Liver (tissue), 10 donors: ENCODE results near the gene ZBTB12. TPM values are rescaled to one million over a fixed set of nuclear protein-coding genes. Genes with fewer than 3 reads are reported as not detected.

Experiments
- DNase-seq: peaks from one replicate; pipeline ENCODE4 v3.0.0-alpha.2; 2017; ENCODE audit warnings: low spot score
- H3K27ac ChIP-seq, 2 donors: one replicate each; pipeline ENCODE4 v1.7.0; 2013; ENCODE audit warnings: inconsistent platforms in 2 of 2, low read length in 2 of 2, control low read depth in 1 of 2, low read depth in 1 of 2, mild to moderate bottlenecking in 1 of 2
- H3K27me3 ChIP-seq, 4 donors: one replicate each; pipeline versions ENCODE4 v1.6.1 to v1.7.0; 2013; ENCODE audit warnings: low read length in 3 of 4, inconsistent platforms in 1 of 4, mild to moderate bottlenecking in 1 of 4, moderate library complexity in 1 of 4; ENCODE audit not compliant: control insufficient read depth in 4 of 4, insufficient read depth in 4 of 4
- H3K36me3 ChIP-seq, 4 donors: one replicate each; pipeline versions ENCODE4 v1.6.1 to v1.7.0; 2013; ENCODE audit warnings: low read length in 3 of 4, mild to moderate bottlenecking in 3 of 4, low read depth in 1 of 4, moderate library complexity in 1 of 4; ENCODE audit not compliant: control insufficient read depth in 4 of 4, insufficient read depth in 3 of 4
- H3K4me1 ChIP-seq, 4 donors: one replicate each; pipeline versions ENCODE4 v1.6.1 to v1.7.0; 2013; ENCODE audit warnings: low read length in 3 of 4, mild to moderate bottlenecking in 3 of 4, moderate library complexity in 1 of 4; ENCODE audit not compliant: control insufficient read depth in 4 of 4, insufficient read depth in 4 of 4
- H3K4me3 ChIP-seq, 3 donors: one replicate each; pipeline versions ENCODE4 v1.6.1 to v1.7.0; 2013; ENCODE audit warnings: low read length in 3 of 3, control low read depth in 1 of 3, low read depth in 1 of 3, mild to moderate bottlenecking in 1 of 3
- H3K9ac ChIP-seq, 2 donors: one replicate each; pipeline ENCODE4 v1.7.0; 2013; ENCODE audit warnings: low read length in 2 of 2, mild to moderate bottlenecking in 2 of 2, moderate library complexity in 2 of 2, control low read depth in 1 of 2, low read depth in 1 of 2
- H3K9me3 ChIP-seq, 4 donors: one replicate each; pipeline versions ENCODE4 v1.6.1 to v1.7.0; 2013; ENCODE audit warnings: low read length in 3 of 4; ENCODE audit not compliant: control insufficient read depth in 4 of 4
- ATF3 ChIP-seq: IDR thresholded peaks from 2 replicates; pipeline ENCODE4 v1.6.1; 2016; ENCODE audit warnings: antibody characterized with exemption
- CTCF ChIP-seq: fragments of 150-350 bp; IDR thresholded peaks from 2 replicates; pipeline ENCODE4 v1.5.1; 2017; ENCODE audit warnings: improper control_type of control experiment, low read depth, low read length; ENCODE audit not compliant: missing input control
- EGR1 ChIP-seq, 2 donors: IDR thresholded peaks; 2 replicates each; pipeline ENCODE4 v1.6.1; 2016 to 2018; ENCODE audit warnings: antibody characterized with exemption in 2 of 2, low read depth in 2 of 2
- FOXA1 ChIP-seq: IDR thresholded peaks from 2 replicates; pipeline ENCODE4 v1.6.1; 2016; ENCODE audit warnings: antibody characterized with exemption
- FOXA2 ChIP-seq: IDR thresholded peaks from 2 replicates; pipeline ENCODE4 v1.6.1; 2016; ENCODE audit warnings: antibody characterized with exemption
- GABPA ChIP-seq, 2 donors: IDR thresholded peaks in 1 of 2; conservative IDR thresholded peaks in 1 of 2; 2 replicates each; pipeline ENCODE4 v1.6.1; 2016; ENCODE audit warnings: antibody characterized with exemption in 2 of 2, mild to moderate bottlenecking in 1 of 2, moderate library complexity in 1 of 2
- HNF4A ChIP-seq, 2 donors: conservative IDR thresholded peaks; 2 replicates each; pipeline ENCODE4 v1.6.1; 2016; ENCODE audit warnings: antibody characterized with exemption in 2 of 2, mild to moderate bottlenecking in 2 of 2
- HNF4G ChIP-seq: IDR thresholded peaks from 2 replicates; pipeline ENCODE4 v1.6.1; 2016; ENCODE audit warnings: antibody characterized with exemption
- JUND ChIP-seq, 2 donors: IDR thresholded peaks; 2 replicates each; pipeline ENCODE4 v1.6.1; 2016; ENCODE audit warnings: antibody characterized with exemption in 2 of 2
- MAX ChIP-seq: IDR thresholded peaks from 2 replicates; pipeline ENCODE4 v1.6.1; 2016; ENCODE audit warnings: antibody characterized with exemption
- NR2F2 ChIP-seq: IDR thresholded peaks from 2 replicates; pipeline ENCODE4 v1.6.1; 2016; ENCODE audit warnings: antibody characterized with exemption
- RAD21 ChIP-seq, 2 donors: IDR thresholded peaks; 2 replicates each; pipeline ENCODE4 v1.6.1; 2016; ENCODE audit warnings: antibody characterized with exemption in 2 of 2, mild to moderate bottlenecking in 2 of 2
- REST ChIP-seq: IDR thresholded peaks from 2 replicates; pipeline ENCODE4 v1.6.1; 2016; ENCODE audit warnings: antibody characterized with exemption, mild to moderate bottlenecking
- RXRA ChIP-seq, 2 donors: IDR thresholded peaks; 2 replicates each; pipeline ENCODE4 v1.6.1; 2017 to 2018; ENCODE audit warnings: antibody characterized with exemption in 2 of 2, mild to moderate bottlenecking in 1 of 2
- SP1 ChIP-seq: IDR thresholded peaks from 2 replicates; pipeline ENCODE4 v1.6.1; 2018; ENCODE audit warnings: antibody characterized with exemption, mild to moderate bottlenecking
- TAF1 ChIP-seq: conservative IDR thresholded peaks from 2 replicates; pipeline ENCODE4 v1.6.1; 2016; ENCODE audit warnings: antibody characterized with exemption, mild to moderate bottlenecking
- YY1 ChIP-seq: IDR thresholded peaks from 2 replicates; pipeline ENCODE4 v1.6.1; 2016; ENCODE audit warnings: antibody characterized with exemption, mild to moderate bottlenecking
- ZBTB33 ChIP-seq: IDR thresholded peaks from 2 replicates; pipeline ENCODE4 v1.6.1; 2016; ENCODE audit warnings: antibody characterized with exemption
- WGBS: extraction: QIAGEN DNeasy Blood & Tissue Kit; methylation state at CpG from one replicate; pipeline ENCODE4 v1.1.7; 2013; 5-methylcytosine and 5-hydroxymethylcytosine counted together
- polyA plus RNA-seq, 2 donors: library from polyadenylated mRNA; stranded (reverse) in 1 of 2; unstranded in 1 of 2; fragments of 200-250 nt in 1 of 2; fragments of >200 nt in 1 of 2; fragmentation: Nextera tagmentation in 1 of 2; extraction: Ambion mirVana in 1 of 2; gene quantifications; one replicate each; pipeline versions ENCODE4 v1.2.1 to v1.2.3, GENCODE V29; 2013 to 2015
- small RNA-seq: library from RNA; depleted of rRNA; stranded (forward); fragments of <200 nt; gene quantifications from one replicate; pipeline ENCODE3, GENCODE V24; 2014
- total RNA-seq, 2 donors: library from RNA; depleted of rRNA; stranded (reverse); fragments of >200 nt; gene quantifications; one replicate each; pipeline ENCODE4 v1.2.3, GENCODE V29; 2014
- donor health status: healthy.
- donor health status: healthy.
- donor health status: healthy.
- donor health status: healthy.
- donor health status: healthy.

ZBTB12 gene
- total and polyA plus RNA-seq, 4 donors: 0.25 to 2.3 (median 0.83) TPM; not detected in 1

GRCh38 chr6:31850765-31851484 is 51.0 kb downstream of the ZBTB12 start:
- Histone ChIP-seq H3K4me3 (no peak overlapping the region), H3K27me3 (no peaks in the 10 kb centered on the region), H3K36me3 (no peaks in the 10 kb centered on the region), H3K9ac (no peak overlapping the region), H3K27ac (no peak overlapping the region), H3K4me1 (peaks cover 3 to 10% (median 7%) of the 10 kb centered on the region in 4 donors), H3K9me3 (no peaks in the 10 kb centered on the region)
- TF ChIP-seq NR2F2 (no peak), REST (no peak), YY1 (no peak), HNF4G (no peak), EGR1 (IDR thresholded peaks at IDR 0.05; ENCODE audit: low read depth in 2 of 2) (no peak), HNF4A (conservative IDR thresholded peaks at IDR 0.05) (no peak), FOXA1 (no peak), CTCF (no peak), MAX (no peak), RXRA (IDR thresholded peaks at IDR 0.05) (no peak), JUND (IDR thresholded peaks at IDR 0.05) (no peak), SP1 (no peak), FOXA2 (no peak), TAF1 (no peak), ZBTB33 (no peak), GABPA (IDR thresholded peaks at IDR 0.05 in 1 of 2, conservative IDR thresholded peaks at IDR 0.05 in 1 of 2) (no peak), RAD21 (IDR thresholded peaks at IDR 0.05) (no peak), ATF3 (no peak)
- whole genome bisulfite sequencing: 96% methylated on average over 2 of the region's 2 CpGs
- DNase-seq: no peak

Small RNA genes lying within 50 kb of the gene (small RNA-seq; reads per million reads assigned to genes)
- gene AL645922.1: not detected

Other genes starting within 250 kb of the ZBTB12 start
Only the 30 nearest of the 37 such genes appear.
- 1 to 10 TPM in 1 of 2 donors, under 1 TPM in 1; 0.59 to 1.1 TPM for gene LY6G5C, start 221.0 kb downstream of the ZBTB12 start, total RNA-seq
- gene LY6G5C, start 221.0 kb downstream of the ZBTB12 start, polyA plus RNA-seq: 1 to 10 TPM; 1.1 to 2.5 TPM
- gene ABHD16A, start 198.8 kb downstream of the ZBTB12 start, total RNA-seq: 10 to 100 TPM; 39.1 to 59.4 TPM
- gene ABHD16A, start 198.8 kb downstream of the ZBTB12 start, polyA plus RNA-seq: 10 to 100 TPM; 26.6 to 30.8 TPM
- gene LY6G6F, start 195.2 kb downstream of the ZBTB12 start, total RNA-seq: 1 to 10 TPM in 1 of 2 donors, under 1 TPM in 1; 0.08 to 3.2 TPM
- not detected for gene LY6G6F, start 195.2 kb downstream of the ZBTB12 start, polyA plus RNA-seq
- not detected for gene LY6G6D, start 186.7 kb downstream of the ZBTB12 start, total RNA-seq
- not detected for gene LY6G6D, start 186.7 kb downstream of the ZBTB12 start, polyA plus RNA-seq
- not detected for gene LY6G6C, start 180.3 kb downstream of the ZBTB12 start, total RNA-seq
- gene LY6G6C, start 180.3 kb downstream of the ZBTB12 start, polyA plus RNA-seq: not detected
- gene MPIG6B, start 178.7 kb downstream of the ZBTB12 start, total RNA-seq: 10 to 100 TPM in 1 of 2 donors, under 1 TPM in 1; 0.08 to 10.7 TPM
- gene MPIG6B, start 178.7 kb downstream of the ZBTB12 start, polyA plus RNA-seq: under 1 TPM; 0.15 to 0.33 TPM
- 10 to 100 TPM; 23.8 to 31.4 TPM for gene DDAH2, start 172.8 kb downstream of the ZBTB12 start, total RNA-seq
- gene DDAH2, start 172.8 kb downstream of the ZBTB12 start, polyA plus RNA-seq: 10 to 100 TPM; 19.8 to 22.6 TPM
- gene CLIC1, start 165.6 kb downstream of the ZBTB12 start, total RNA-seq: 100 to 1,000 TPM in 1 of 2 donors, 10 to 100 TPM in 1; 56.5 to 124 TPM
- 10 to 100 TPM; 63.7 to 65.2 TPM for gene CLIC1, start 165.6 kb downstream of the ZBTB12 start, polyA plus RNA-seq
- gene MSH5, start 162.1 kb downstream of the ZBTB12 start, total RNA-seq: 1 to 10 TPM; 5.9 to 6.4 TPM
- gene MSH5, start 162.1 kb downstream of the ZBTB12 start, polyA plus RNA-seq: 1 to 10 TPM; 1.2 to 2.2 TPM
- 1 to 10 TPM in 1 of 2 donors, under 1 TPM in 1; 0.59 to 2.6 TPM for gene SAPCD1, start 139.4 kb downstream of the ZBTB12 start, total RNA-seq
- under 1 TPM in 1 of 2 donors, not detected in 1; 0.68 TPM for gene SAPCD1, start 139.4 kb downstream of the ZBTB12 start, polyA plus RNA-seq
- gene VWA7, start 124.8 kb downstream of the ZBTB12 start, total RNA-seq: 1 to 10 TPM in 1 of 2 donors, under 1 TPM in 1; 0.17 to 2.0 TPM
- 1 to 10 TPM in 1 of 2 donors, under 1 TPM in 1; 0.81 to 1.0 TPM for gene VWA7, start 124.8 kb downstream of the ZBTB12 start, polyA plus RNA-seq
- 10 to 100 TPM; 32.4 to 44.7 TPM for gene VARS1, start 106.3 kb downstream of the ZBTB12 start, total RNA-seq
- 10 to 100 TPM; 17.9 to 32.5 TPM for gene VARS1, start 106.3 kb downstream of the ZBTB12 start, polyA plus RNA-seq
- 10 to 100 TPM in 1 of 2 donors, 1 to 10 TPM in 1; 7.3 to 18.7 TPM for gene LSM2, start 95.1 kb downstream of the ZBTB12 start, total RNA-seq
- 10 to 100 TPM; 14.5 to 16.4 TPM for gene LSM2, start 95.1 kb downstream of the ZBTB12 start, polyA plus RNA-seq
- gene HSPA1L, start 86.8 kb downstream of the ZBTB12 start, total RNA-seq: under 1 TPM; 0.67 to 0.79 TPM
- gene HSPA1L, start 86.8 kb downstream of the ZBTB12 start, polyA plus RNA-seq: under 1 TPM; 0.27 to 0.28 TPM
- 100 to 1,000 TPM in 1 of 2 donors, 10 to 100 TPM in 1; 98.5 to 120 TPM for gene HSPA1A, start 86.5 kb downstream of the ZBTB12 start, total RNA-seq
- 10 to 100 TPM; 28.8 to 56.6 TPM for gene HSPA1A, start 86.5 kb downstream of the ZBTB12 start, polyA plus RNA-seq
- gene HSPA1B, start 74.3 kb downstream of the ZBTB12 start, total RNA-seq: 100 to 1,000 TPM in 1 of 2 donors, 10 to 100 TPM in 1; 57.2 to 165 TPM
- 10 to 100 TPM in 1 of 2 donors, 1 to 10 TPM in 1; 9.5 to 30.6 TPM for gene HSPA1B, start 74.3 kb downstream of the ZBTB12 start, polyA plus RNA-seq
- gene NEU1, start 39.3 kb downstream of the ZBTB12 start, total RNA-seq: 10 to 100 TPM; 34.4 to 42.4 TPM
- gene NEU1, start 39.3 kb downstream of the ZBTB12 start, polyA plus RNA-seq: 10 to 100 TPM; 27.6 to 35.1 TPM
- 1 to 10 TPM in 1 of 2 donors, under 1 TPM in 1; 0.17 to 2.4 TPM for gene SLC44A4, start 23.1 kb downstream of the ZBTB12 start, total RNA-seq
- under 1 TPM in 1 of 2 donors, not detected in 1; 0.13 TPM for gene SLC44A4, start 23.1 kb downstream of the ZBTB12 start, polyA plus RNA-seq
- 10 to 100 TPM; 10.7 to 21.4 TPM for gene EHMT2, start 4.4 kb downstream of the ZBTB12 start, total RNA-seq
- 10 to 100 TPM in 1 of 2 donors, 1 to 10 TPM in 1; 7.9 to 10.5 TPM for gene EHMT2, start 4.4 kb downstream of the ZBTB12 start, polyA plus RNA-seq
- 100 to 1,000 TPM; 212 to 354 TPM for gene C2, start 25.6 kb upstream of the ZBTB12 start, total RNA-seq
- gene C2, start 25.6 kb upstream of the ZBTB12 start, polyA plus RNA-seq: 100 to 1,000 TPM; 441 to 522 TPM
- 1,000 to 10,000 TPM; 2,016 to 3,272 TPM for gene CFB, start 44.0 kb upstream of the ZBTB12 start, total RNA-seq
- gene CFB, start 44.0 kb upstream of the ZBTB12 start, polyA plus RNA-seq: 1,000 to 10,000 TPM; 3,136 to 3,144 TPM
- gene NELFE, start 56.9 kb upstream of the ZBTB12 start, total RNA-seq: 10 to 100 TPM; 11.1 to 21.8 TPM
- 10 to 100 TPM; 11.9 to 14.2 TPM for gene NELFE, start 56.9 kb upstream of the ZBTB12 start, polyA plus RNA-seq
- gene SKIC2, start 57.1 kb upstream of the ZBTB12 start, total RNA-seq: 10 to 100 TPM; 34.7 to 57.6 TPM
- 10 to 100 TPM; 26.7 to 34.3 TPM for gene SKIC2, start 57.1 kb upstream of the ZBTB12 start, polyA plus RNA-seq
- gene DXO, start 70.1 kb upstream of the ZBTB12 start, total RNA-seq: 10 to 100 TPM in 1 of 2 donors, 1 to 10 TPM in 1; 4.5 to 11.0 TPM
- gene DXO, start 70.1 kb upstream of the ZBTB12 start, polyA plus RNA-seq: 1 to 10 TPM; 8.9 to 9.7 TPM
- gene C4A, start 80.0 kb upstream of the ZBTB12 start, total RNA-seq: 1,000 to 10,000 TPM in 1 of 2 donors, 100 to 1,000 TPM in 1; 410 to 1,584 TPM
- gene C4A, start 80.0 kb upstream of the ZBTB12 start, polyA plus RNA-seq: 1,000 to 10,000 TPM; 1,485 to 2,903 TPM
- 1,000 to 10,000 TPM in 1 of 2 donors, 100 to 1,000 TPM in 1; 666 to 1,114 TPM for gene C4B, start 112.7 kb upstream of the ZBTB12 start, total RNA-seq
- gene C4B, start 112.7 kb upstream of the ZBTB12 start, polyA plus RNA-seq: 1,000 to 10,000 TPM; 1,699 to 3,560 TPM
- gene CYP21A2, start 136.3 kb upstream of the ZBTB12 start, total RNA-seq: 10 to 100 TPM in 1 of 2 donors, 1 to 10 TPM in 1; 1.7 to 29.6 TPM
- 10 to 100 TPM in 1 of 2 donors, 1 to 10 TPM in 1; 6.9 to 29.7 TPM for gene CYP21A2, start 136.3 kb upstream of the ZBTB12 start, polyA plus RNA-seq
- 10 to 100 TPM in 1 of 2 donors, 1 to 10 TPM in 1; 6.8 to 17.1 TPM for gene TNXB, start 207.3 kb upstream of the ZBTB12 start, total RNA-seq
- gene TNXB, start 207.3 kb upstream of the ZBTB12 start, polyA plus RNA-seq: 1 to 10 TPM; 3.0 to 4.4 TPM
- gene ATF6B, start 226.2 kb upstream of the ZBTB12 start, total RNA-seq: 10 to 100 TPM; 13.6 to 13.9 TPM
- 10 to 100 TPM; 17.1 to 24.8 TPM for gene ATF6B, start 226.2 kb upstream of the ZBTB12 start, polyA plus RNA-seq
- 1 to 10 TPM; 2.3 to 5.7 TPM for gene FKBPL, start 228.2 kb upstream of the ZBTB12 start, total RNA-seq
- gene FKBPL, start 228.2 kb upstream of the ZBTB12 start, polyA plus RNA-seq: 1 to 10 TPM; 2.8 to 3.3 TPM